WTC11 (cell line): ENCODE measurements around the gene HOXB3. TPM values are rescaled to one million over a fixed set of nuclear protein-coding genes. Genes with fewer than 3 reads are reported as not detected.

ENCODE experiments used
- ATAC-seq: fragments of 200-7000 bp; cut with Tn5 transposase; 2 replicates; pipeline ENCODE4 v1.10.0; 2021; ENCODE audit warnings: mild to moderate bottlenecking, moderate library complexity
- CTCF ChIA-PET: fragments of 300-600 bp; sonication (Branson Sonifier 250); formaldehyde crosslinking; loops from one replicate; lab custom pipeline; 2021; ENCODE audit warnings: antibody characterized with exemption; lab: Charles Lee
- POLR2A ChIA-PET: fragments of 350-600 bp; sonication (Branson Sonifier 250); formaldehyde crosslinking; loops from one replicate; lab custom pipeline; 2021; ENCODE audit warnings: antibody characterized with exemption; lab: Charles Lee
- DNase-seq: peaks from one replicate; pipeline ENCODE4 v3.0.0; 2021; ENCODE audit warnings: low spot score
- H3K27ac Mint-ChIP-seq: 2 replicates; pipeline ENCODE4 v1.8.0; 2021; ENCODE audit warnings: mixed read lengths
- H3K27me3 Mint-ChIP-seq: 2 replicates; pipeline ENCODE4 v1.8.0; 2021; ENCODE audit warnings: low read depth, mild to moderate bottlenecking, moderate library complexity, mixed read lengths
- H3K36me3 Mint-ChIP-seq: 2 replicates; pipeline ENCODE4 v1.8.0; 2021; ENCODE audit warnings: mixed read lengths
- H3K4me1 Mint-ChIP-seq: 2 replicates; pipeline ENCODE4 v1.8.0; 2022; ENCODE audit warnings: mixed read lengths
- H3K4me3 Mint-ChIP-seq: 2 replicates; pipeline ENCODE4 v1.8.0; 2021; ENCODE audit warnings: mild to moderate bottlenecking, moderate library complexity, mixed read lengths
- H3K9me3 Mint-ChIP-seq: 2 replicates; pipeline ENCODE4 v1.8.0; 2021; ENCODE audit warnings: mixed read lengths
- AFF4 ChIP-seq: sonication (generic); formaldehyde crosslinking; IDR thresholded peaks from 2 replicates; pipeline ENCODE4 v1.8.1; 2023; ENCODE audit warnings: mild to moderate bottlenecking, missing genetic modification reagents, borderline replicate concordance
- ATF2 ChIP-seq: sonication (generic); formaldehyde crosslinking; IDR thresholded peaks from 2 replicates; pipeline ENCODE4 v1.8.1; 2022; ENCODE audit warnings: low read depth, missing genetic modification reagents, borderline replicate concordance
- ATF3 ChIP-seq: sonication (generic); formaldehyde crosslinking; conservative IDR thresholded peaks from 2 replicates; pipeline ENCODE4 v1.8.1; 2022; ENCODE audit warnings: mild to moderate bottlenecking, missing genetic modification reagents
- ATF6 ChIP-seq: sonication (generic); formaldehyde crosslinking; IDR thresholded peaks from 2 replicates; pipeline ENCODE4 v1.8.1; 2023; ENCODE audit warnings: mild to moderate bottlenecking, missing genetic modification reagents
- CREM ChIP-seq: sonication (generic); formaldehyde crosslinking; IDR thresholded peaks from 2 replicates; pipeline ENCODE4 v1.8.1; 2022; ENCODE audit warnings: mild to moderate bottlenecking, missing genetic modification reagents, moderate library complexity
- E2F5 ChIP-seq: sonication (generic); formaldehyde crosslinking; IDR thresholded peaks from 2 replicates; pipeline ENCODE4 v1.8.1; 2022; ENCODE audit warnings: mild to moderate bottlenecking, moderate library complexity, missing genetic modification reagents
- ELF4 ChIP-seq: sonication (generic); formaldehyde crosslinking; IDR thresholded peaks from 2 replicates; pipeline ENCODE4 v1.8.1; 2022; ENCODE audit warnings: low read depth, mild to moderate bottlenecking, moderate library complexity, missing genetic modification reagents
- ERG ChIP-seq: fragments of 250-450 bp; sonication (Bioruptor Pico); IDR thresholded peaks from 2 replicates; pipeline ENCODE4 v1.8.0; 2021; ENCODE audit warnings: mild to moderate bottlenecking
- FOXK1 ChIP-seq: sonication (generic); formaldehyde crosslinking; IDR thresholded peaks from 2 replicates; pipeline ENCODE4 v1.8.0; 2022; ENCODE audit warnings: mild to moderate bottlenecking, moderate library complexity, missing genetic modification reagents
- HMGA2 ChIP-seq: fragments of 250-450 bp; sonication (Bioruptor Pico); IDR thresholded peaks from 2 replicates; pipeline ENCODE4 v1.4.0; 2021; ENCODE audit warnings: mild to moderate bottlenecking, moderate library complexity
- IRF1 ChIP-seq: sonication (generic); formaldehyde crosslinking; IDR thresholded peaks from 2 replicates; pipeline ENCODE4 v1.8.0; 2023; ENCODE audit warnings: missing genetic modification reagents
- JAZF1 ChIP-seq: fragments of 250-450 bp; sonication (Bioruptor Pico); IDR thresholded peaks from 2 replicates; pipeline ENCODE4 v1.9.0; 2021; ENCODE audit warnings: moderate library complexity, mild to moderate bottlenecking, inconsistent platforms
- JUN ChIP-seq: sonication (generic); formaldehyde crosslinking; IDR thresholded peaks from 2 replicates; pipeline ENCODE4 v1.8.0; 2023; ENCODE audit warnings: mild to moderate bottlenecking, missing genetic modification reagents
- KAT7 ChIP-seq: sonication (generic); formaldehyde crosslinking; IDR thresholded peaks from 2 replicates; pipeline ENCODE4 v1.8.1; 2023; ENCODE audit warnings: missing genetic modification reagents, mild to moderate bottlenecking, borderline replicate concordance
- NR1H2 ChIP-seq: sonication (generic); formaldehyde crosslinking; IDR thresholded peaks from 2 replicates; pipeline ENCODE4 v1.9.0; 2021; ENCODE audit warnings: mild to moderate bottlenecking, moderate library complexity, missing genetic modification reagents
- NR2C2 ChIP-seq: sonication (generic); formaldehyde crosslinking; IDR thresholded peaks from 2 replicates; pipeline ENCODE4 v1.8.0; 2022; ENCODE audit warnings: mild to moderate bottlenecking, missing genetic modification reagents
- NR3C1 ChIP-seq: sonication (generic); formaldehyde crosslinking; conservative IDR thresholded peaks from 2 replicates; pipeline ENCODE4 v1.8.1; 2023; ENCODE audit warnings: low read depth, mild to moderate bottlenecking, missing genetic modification reagents
- SMAD3 ChIP-seq: sonication (generic); formaldehyde crosslinking; IDR thresholded peaks from 2 replicates; pipeline ENCODE4 v1.8.0; 2022; ENCODE audit warnings: missing genetic modification reagents, mild to moderate bottlenecking, borderline replicate concordance
- SMAD4 ChIP-seq: sonication (generic); formaldehyde crosslinking; IDR thresholded peaks from 2 replicates; pipeline ENCODE4 v1.8.0; 2022; ENCODE audit warnings: mild to moderate bottlenecking, missing genetic modification reagents
- TEAD4 ChIP-seq: sonication (generic); formaldehyde crosslinking; IDR thresholded peaks from 2 replicates; pipeline ENCODE4 v1.8.0; 2022; ENCODE audit warnings: mild to moderate bottlenecking, missing genetic modification reagents
- ZBTB43 ChIP-seq: sonication (generic); formaldehyde crosslinking; IDR thresholded peaks from 2 replicates; pipeline ENCODE4 v1.8.1; 2023; ENCODE audit warnings: mild to moderate bottlenecking, missing genetic modification reagents
- ZNF232 ChIP-seq: sonication (generic); formaldehyde crosslinking; IDR thresholded peaks from 2 replicates; pipeline ENCODE4 v1.8.0; 2022; ENCODE audit warnings: mild to moderate bottlenecking, missing genetic modification reagents
- ZNF423 ChIP-seq: fragments of 250-450 bp; sonication (Bioruptor Pico); IDR thresholded peaks from 2 replicates; pipeline ENCODE4 v2.1.2; 2022; ENCODE audit warnings: mild to moderate bottlenecking, moderate library complexity
- ZNF512 ChIP-seq: sonication (generic); formaldehyde crosslinking; IDR thresholded peaks from 2 replicates; pipeline ENCODE4 v1.8.1; 2022; ENCODE audit warnings: missing genetic modification reagents, borderline replicate concordance
- total RNA-seq: library from RNA; stranded (reverse); gene quantifications from 3 replicates; pipeline ENCODE4 v1.2.3, GENCODE V29; 2021

Gene HOXB3
- total RNA-seq, 1 experiment from 2014 or later = 0.09 TPM

- TF ChIP-seq IRF1 (CRISPR knock-in tag) (no peak), CREM (CRISPR knock-in tag) (no peak), ZNF512 (CRISPR knock-in tag) (no peak), ZNF232 (CRISPR knock-in tag) (no peak), ZNF423 (CRISPR knock-in tag) (no peak), TEAD4 (CRISPR knock-in tag) (no peak), KAT7 (CRISPR knock-in tag) (no peak), SMAD3 (CRISPR knock-in tag) (no peak)
These were observed 70.6 kb downstream of the HOXB3 start (continued) for GRCh38 chr17:48519427-48519826.

- POLR2A ChIA-PET = interaction anchor here (0.6 kb wide), 1 partner anchor 12 kb away, joined by 3 read pairs; no protein-coding TSS in a partner anchor
- H3K9me3 Mint-ChIP-seq = no peaks in the 10 kb centered on the region
- H3K27ac Mint-ChIP-seq = no peak overlapping the region
- H3K4me1 Mint-ChIP-seq = peaks cover 68% of the 10 kb centered on the region
- no peak for DNase-seq
- no peaks in the 10 kb centered on the region for H3K36me3 Mint-ChIP-seq
- CTCF ChIA-PET = no interaction called here
- no peak overlapping the region for H3K4me3 Mint-ChIP-seq
- H3K27me3 Mint-ChIP-seq = peaks cover 88% of the 10 kb centered on the region
- no peak for ATAC-seq
- TF ChIP-seq NR2C2 (no peak), ATF2 (CRISPR knock-in tag) (no peak), FOXK1 (CRISPR knock-in tag) (no peak), AFF4 (no peak), ZBTB43 (CRISPR knock-in tag) (no peak), HMGA2 (no peak), NR3C1 (no peak), JAZF1 (CRISPR knock-in tag) (no peak), ERG (CRISPR knock-in tag) (no peak), ELF4 (CRISPR knock-in tag) (no peak), ATF3 (CRISPR knock-in tag) (no peak), ATF6 (no peak), E2F5 (CRISPR knock-in tag) (no peak), NR1H2 (CRISPR knock-in tag) (no peak), SMAD4 (no peak), JUN (no peak)
These were observed 72.6 kb downstream of the HOXB3 start for GRCh38 chr17:48517478-48517877.
